LNCaP clone FGC (cell line): ENCODE data around the gene OLFM1.

Experiments
- DNase-seq: peaks from one replicate; pipeline ENCODE4 v3.0.0-alpha.2; 2011; ENCODE audit warnings: low read depth
- H3K4me3 ChIP-seq: 2 replicates; pipeline ENCODE4 v1.5.1; 2011; ENCODE audit warnings: mild to moderate bottlenecking, low read depth, low read length, control low read depth
- TF ChIP-seq, protein P1 (sequence below): IDR thresholded peaks from 2 replicates; pipeline ENCODE4 v1.5.1; 2012; ENCODE audit warnings: mild to moderate bottlenecking; ENCODE audit not compliant: control insufficient read depth, insufficient read depth; ENCODE audit errors: extremely low read depth

OLFM1 gene

GRCh38 chr9:135098400-135099105, 11.1 kb downstream of the OLFM1 start:
- TF ChIP-seq, protein P1, sequence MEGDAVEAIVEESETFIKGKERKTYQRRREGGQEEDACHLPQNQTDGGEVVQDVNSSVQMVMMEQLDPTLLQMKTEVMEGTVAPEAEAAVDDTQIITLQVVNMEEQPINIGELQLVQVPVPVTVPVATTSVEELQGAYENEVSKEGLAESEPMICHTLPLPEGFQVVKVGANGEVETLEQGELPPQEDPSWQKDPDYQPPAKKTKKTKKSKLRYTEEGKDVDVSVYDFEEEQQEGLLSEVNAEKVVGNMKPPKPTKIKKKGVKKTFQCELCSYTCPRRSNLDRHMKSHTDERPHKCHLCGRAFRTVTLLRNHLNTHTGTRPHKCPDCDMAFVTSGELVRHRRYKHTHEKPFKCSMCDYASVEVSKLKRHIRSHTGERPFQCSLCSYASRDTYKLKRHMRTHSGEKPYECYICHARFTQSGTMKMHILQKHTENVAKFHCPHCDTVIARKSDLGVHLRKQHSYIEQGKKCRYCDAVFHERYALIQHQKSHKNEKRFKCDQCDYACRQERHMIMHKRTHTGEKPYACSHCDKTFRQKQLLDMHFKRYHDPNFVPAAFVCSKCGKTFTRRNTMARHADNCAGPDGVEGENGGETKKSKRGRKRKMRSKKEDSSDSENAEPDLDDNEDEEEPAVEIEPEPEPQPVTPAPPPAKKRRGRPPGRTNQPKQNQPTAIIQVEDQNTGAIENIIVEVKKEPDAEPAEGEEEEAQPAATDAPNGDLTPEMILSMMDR = no peak
- DNase-seq = peak; percentile 17
- H3K4me3 ChIP-seq = no peak overlapping the region

- TF ChIP-seq, protein P1 = no peak
- DNase-seq = no peak
- no peak overlapping the region for H3K4me3 ChIP-seq
Measured at GRCh38 chr9:135099574-135099973, 12.1 kb downstream of the OLFM1 start.

GRCh38 chr9:135100241-135100681, 12.8 kb downstream of the OLFM1 start:
- H3K4me3 ChIP-seq = no peak overlapping the region
- DNase-seq = no peak
- TF ChIP-seq, protein P1 = no peak

GRCh38 chr9:135100725-135101410, 13.4 kb downstream of the OLFM1 start:
- no peak for DNase-seq
- TF ChIP-seq, protein P1 = no peak
- no peak overlapping the region for H3K4me3 ChIP-seq

GRCh38 chr9:135101486-135101885, 14.0 kb downstream of the OLFM1 start:
- H3K4me3 ChIP-seq = no peak overlapping the region
- TF ChIP-seq, protein P1 = no peak
- DNase-seq = no peak

- no peak for DNase-seq
Measured at GRCh38 chr9:135101926-135102325, 14.5 kb downstream of the OLFM1 start.

More at GRCh38 chr9:135101926-135102325, 14.5 kb downstream of the OLFM1 start:
- TF ChIP-seq, protein P1 = no peak
- no peak overlapping the region for H3K4me3 ChIP-seq
